Stomach (tissue), 9 donors: ENCODE results near the gene MYOD1. TPM values are rescaled to one million over a fixed set of nuclear protein-coding genes. Genes with fewer than 3 reads are reported as not detected.
A peak's percentile ranks its signal among the peaks of the same experiment; 100 is the strongest.

Source experiments
- DNase-seq, 2 donors: peaks; one replicate each; pipeline versions ENCODE4 v3.0.0 to v3.0.0-alpha.2; 2013 to 2019
- H3K27ac ChIP-seq, 5 donors: fragments of 200-600 bp in 4 of 5; sonication (generic) in 4 of 5; one replicate each; pipeline ENCODE4 v1.5.1; 2013 to 2019; ENCODE audit warnings: mild to moderate bottlenecking in 1 of 5, moderate library complexity in 1 of 5
- H3K27me3 ChIP-seq, 3 donors: fragments of 200-600 bp; sonication (generic); one replicate each; pipeline ENCODE4 v1.5.1; 2017 to 2019; ENCODE audit warnings: mixed run types in 1 of 3
- H3K36me3 ChIP-seq, 4 donors: fragments of 200-600 bp; sonication (generic); 1 replicate in 3 of 4; 2 replicates in 1 of 4; pipeline ENCODE4 v1.5.1; 2016 to 2019
- H3K4me1 ChIP-seq, 4 donors: fragments of 200-600 bp; sonication (generic); one replicate each; pipeline ENCODE4 v1.5.1; 2016 to 2019
- H3K4me3 ChIP-seq, 4 donors: fragments of 200-600 bp; sonication (generic) in 3 of 4; one replicate each; pipeline ENCODE4 v1.5.1; 2016 to 2019; ENCODE audit warnings: mild to moderate bottlenecking in 1 of 4
- H3K9me3 ChIP-seq, 4 donors: fragments of 200-600 bp; sonication (generic); one replicate each; pipeline ENCODE4 v1.5.1; 2016 to 2019
- CTCF ChIP-seq, 7 experiments: fragments of 450-650 bp in 4 of 7; fragments of 200-600 bp in 3 of 7; sonication (generic) in 3 of 7; IDR thresholded peaks; one replicate each; pipeline ENCODE4 v1.5.1; 2016 to 2019; ENCODE audit warnings: antibody characterized with exemption in 7 of 7, control low read depth in 2 of 7, mild to moderate bottlenecking in 1 of 7
- EP300 ChIP-seq: sonication (generic); formaldehyde crosslinking; IDR thresholded peaks from one replicate; pipeline ENCODE4 v1.6.1; 2017; ENCODE audit warnings: antibody characterized with exemption
- POLR2A ChIP-seq, 4 donors: fragments of 450-650 bp; IDR thresholded peaks; one replicate each; pipeline ENCODE4 v1.6.1; 2016; ENCODE audit warnings: antibody characterized with exemption in 4 of 4, control low read depth in 2 of 4, mild to moderate bottlenecking in 1 of 4, moderate library complexity in 1 of 4
- POLR2AphosphoS5 ChIP-seq, 3 donors: sonication (generic); formaldehyde crosslinking; IDR thresholded peaks; one replicate each; pipeline ENCODE4 v1.6.1; 2016; ENCODE audit warnings: antibody characterized with exemption in 3 of 3
- WGBS, 5 donors: extraction: QIAGEN DNeasy Blood & Tissue Kit in 3 of 5; methylation state at CpG; one replicate each; pipeline versions ENCODE4 v1.1.5 to v1.1.7; 2013 to 2018; 5-methylcytosine and 5-hydroxymethylcytosine counted together
- intact Hi-C: fragments of 100-400 bp; cut with DNase I; formaldehyde crosslinking; loops from one replicate; pipeline ENCODE4 v1.15.1; 2023; ENCODE audit warnings: low total_unique reads
- polyA plus RNA-seq, 3 donors: library from polyadenylated mRNA; stranded (reverse); fragments of 200-250 nt; gene quantifications; one replicate each; pipeline ENCODE4 v1.2.3, GENCODE V29; 2013
- total RNA-seq, 5 donors: library from RNA; depleted of rRNA; stranded (reverse); fragments of >200 nt; gene quantifications; one replicate each; pipeline versions ENCODE4 v1.1.0 to v1.2.3, GENCODE V29; 2014 to 2016
- donor health status: healthy with polysubstance abuse.
- donor health status: Bipolar disorder and iron deficiency.
- donor health status: healthy.

Gene MYOD1
- total and polyA plus RNA-seq, 8 donors, result not detected

- no peak for TF ChIP-seq POLR2A (IDR thresholded peaks at IDR 0.05)
- no peak for TF ChIP-seq EP300
- no peak for TF ChIP-seq CTCF (IDR thresholded peaks at IDR 0.05)
- no peak for TF ChIP-seq POLR2AphosphoS5 (IDR thresholded peaks at IDR 0.05)
- H3K4me1 ChIP-seq, result peaks cover 0 to 8% (median 0%) of the 10 kb centered on the region in 4 donors
- no peak overlapping the region for H3K4me3 ChIP-seq
- no peak overlapping the region for H3K27ac ChIP-seq
- peak in 1 of 2 donors; percentile 19 for DNase-seq
- WGBS, 5 donors, result 69 to 83% (median 77%) methylated on average over 5 of the region's 5 CpGs
- peaks cover 0 to 33% (median 27%) of the 10 kb centered on the region in 3 donors for H3K27me3 ChIP-seq
- intact Hi-C loops, result no loop called here
- no peaks in the 10 kb centered on the region for H3K36me3 ChIP-seq
- peaks cover 0 to 7% (median 3%) of the 10 kb centered on the region in 4 donors for H3K9me3 ChIP-seq
Observed at GRCh38 chr11:17699147-17700114, 19.9 kb upstream of the MYOD1 start.

- no peak overlapping the region for H3K4me3 ChIP-seq
- no peak overlapping the region for H3K27ac ChIP-seq
- WGBS, 5 donors, result 70 to 82% (median 77%) methylated on average over 4 of the region's 4 CpGs
- no peak for DNase-seq
- TF ChIP-seq CTCF (IDR thresholded peaks at IDR 0.05) (no peak), POLR2AphosphoS5 (IDR thresholded peaks at IDR 0.05) (no peak), EP300 (no peak), POLR2A (IDR thresholded peaks at IDR 0.05) (no peak)
- H3K36me3 ChIP-seq, result no peaks in the 10 kb centered on the region
- H3K4me1 ChIP-seq, result peaks cover 0 to 2% (median 0%) of the 10 kb centered on the region in 4 donors
- intact Hi-C loops, result no loop called here
- peaks cover 0 to 7% (median 3%) of the 10 kb centered on the region in 4 donors for H3K9me3 ChIP-seq
- peaks cover 0 to 18% (median 11%) of the 10 kb centered on the region in 3 donors for H3K27me3 ChIP-seq
Observed at GRCh38 chr11:17700991-17701390, 18.4 kb upstream of the MYOD1 start.

DNA sequence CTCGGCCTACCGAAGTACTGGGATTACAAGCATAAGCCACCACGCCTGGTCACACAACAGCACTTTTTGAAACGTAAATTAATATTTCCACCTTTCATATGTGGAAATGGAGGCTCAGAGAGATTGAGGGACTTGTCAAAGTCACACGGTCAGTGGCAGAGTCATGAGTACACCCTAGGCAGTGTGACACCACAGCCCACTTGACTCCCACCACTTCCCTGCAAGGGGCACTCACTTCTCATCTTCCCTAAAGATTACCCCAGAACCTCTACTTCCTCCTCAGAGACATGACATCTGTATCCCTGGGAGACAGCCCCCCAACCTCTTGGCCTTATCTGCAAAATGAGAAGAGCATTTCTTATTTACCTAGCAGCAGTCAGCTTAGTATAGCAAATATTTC is 16.5 kb upstream of the MYOD1 start:
- peaks cover 0 to 7% (median 3%) of the 10 kb centered on the region in 4 donors for H3K9me3 ChIP-seq
- no peak overlapping the region for H3K27ac ChIP-seq
- TF ChIP-seq CTCF (IDR thresholded peaks at IDR 0.05) (no peak), EP300 (no peak), POLR2A (IDR thresholded peaks at IDR 0.05) (no peak), POLR2AphosphoS5 (IDR thresholded peaks at IDR 0.05) (no peak)
- intact Hi-C loops, result no loop called here
- no peaks in the 10 kb centered on the region for H3K4me1 ChIP-seq
- no peak for DNase-seq
- WGBS, 5 donors, result 63 to 81% (median 70%) methylated on average over 5 of the region's 5 CpGs
- H3K4me3 ChIP-seq, result no peak overlapping the region
- H3K27me3 ChIP-seq, result peaks cover 0 to 4% (median 0%) of the 10 kb centered on the region in 3 donors
- H3K36me3 ChIP-seq, result no peaks in the 10 kb centered on the region

DNA sequence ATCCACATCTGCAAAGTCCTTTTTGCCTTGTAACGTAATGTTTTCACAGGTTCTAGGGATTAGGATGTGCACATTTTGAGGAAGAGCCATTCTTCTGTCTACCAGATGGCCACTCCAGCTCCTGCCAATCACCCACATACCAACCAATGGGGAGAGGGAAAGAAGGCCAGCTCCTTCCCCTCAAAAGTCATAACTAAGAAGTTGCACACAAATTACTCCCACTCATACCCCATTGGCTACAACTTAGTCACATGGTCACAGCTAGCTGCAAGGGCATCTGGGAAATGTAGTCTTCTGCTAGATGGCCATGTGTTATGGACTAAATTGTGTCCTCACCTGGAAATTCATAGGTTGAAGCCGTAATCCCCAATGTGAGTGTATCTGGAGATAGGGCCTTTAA is 15.4 kb upstream of the MYOD1 start:
- TF ChIP-seq POLR2AphosphoS5 (IDR thresholded peaks at IDR 0.05) (no peak), EP300 (no peak), CTCF (IDR thresholded peaks at IDR 0.05) (no peak), POLR2A (IDR thresholded peaks at IDR 0.05) (no peak)
- H3K27ac ChIP-seq, result no peak overlapping the region
- no peak for DNase-seq
- peaks cover 0 to 15% (median 0%) of the 10 kb centered on the region in 3 donors for H3K27me3 ChIP-seq
- H3K9me3 ChIP-seq, result peaks cover 0 to 7% (median 3%) of the 10 kb centered on the region in 4 donors
- WGBS, 5 donors, result 94 to 97% (median 95%) methylated on average over 2 of the region's 2 CpGs
- no peaks in the 10 kb centered on the region for H3K4me1 ChIP-seq
- H3K4me3 ChIP-seq, result no peak overlapping the region
- H3K36me3 ChIP-seq, result no peaks in the 10 kb centered on the region
- intact Hi-C loops, result no loop called here
